Stimulated activated CD8-positive, alpha-beta memory T cell treated with anti-CD3 and anti-CD28 coated beads, Interleukin-7, amount 100 ng/mL, for 4 hours (primary cell): Measurements from ENCODE around the gene BRD3OS.

Source experiments
- DNase-seq, 2 donors: peaks; one replicate each; pipeline ENCODE4 v3.0.0-alpha.2; 2020; ENCODE audit warnings: low read depth in 2 of 2

Gene BRD3OS

GRCh38 chr9:134004881-134005280 lies 20.4 kb upstream of the BRD3OS start:
- DNase-seq = no peak

GRCh38 chr9:134005381-134005780 lies 19.9 kb upstream of the BRD3OS start:
- no peak for DNase-seq

GRCh38 chr9:134007150-134007549 lies 18.1 kb upstream of the BRD3OS start:
- no peak for DNase-seq

GRCh38 chr9:134007571-134007970 lies 17.7 kb upstream of the BRD3OS start:
- DNase-seq = no peak

- no peak for DNase-seq
Measured at GRCh38 chr9:134010310-134011173, 14.7 kb upstream of the BRD3OS start.

GRCh38 chr9:134011401-134011800 lies 13.9 kb upstream of the BRD3OS start:
- no peak for DNase-seq

- no peak for DNase-seq
Measured at GRCh38 chr9:134014946-134015345, 10.3 kb upstream of the BRD3OS start.

GRCh38 chr9:134024214-134024792 lies 978 bp upstream of the BRD3OS start:
- DNase-seq = no peak

- peak in 1 of 2 donors; percentile 31 for DNase-seq
Measured at GRCh38 chr9:134025606-134026541, 593 bp downstream of the BRD3OS start.

- no peak for DNase-seq
Measured at GRCh38 chr9:134026581-134026980, 1.3 kb downstream of the BRD3OS start.

- no peak for DNase-seq
Measured at GRCh38 chr9:134026981-134027380, 1.7 kb downstream of the BRD3OS start.

GRCh38 chr9:134027561-134027960 lies 2.3 kb downstream of the BRD3OS start:
- no peak for DNase-seq

- no peak for DNase-seq
Measured at GRCh38 chr9:134028076-134028475, 2.8 kb downstream of the BRD3OS start.

GRCh38 chr9:134028575-134029247 lies 3.4 kb downstream of the BRD3OS start:
- no peak for DNase-seq

GRCh38 chr9:134029248-134030226 lies 4.3 kb downstream of the BRD3OS start:
- DNase-seq = no peak

- DNase-seq = no peak
Measured at GRCh38 chr9:134030821-134031470, 5.7 kb downstream of the BRD3OS start.

- DNase-seq = no peak
Measured at GRCh38 chr9:134031783-134032182, 6.5 kb downstream of the BRD3OS start.

GRCh38 chr9:134032456-134033222 lies 7.4 kb downstream of the BRD3OS start:
- no peak for DNase-seq
